ENCODE data around the gene F7. TPM values are rescaled to one million over a fixed set of nuclear protein-coding genes. Genes with fewer than 3 reads are reported as not detected.

F7 gene
- total and polyA plus RNA-seq, 2 donors (not counting 1 experiment from before 2014, with no cell fraction given) = not detected

DNA sequence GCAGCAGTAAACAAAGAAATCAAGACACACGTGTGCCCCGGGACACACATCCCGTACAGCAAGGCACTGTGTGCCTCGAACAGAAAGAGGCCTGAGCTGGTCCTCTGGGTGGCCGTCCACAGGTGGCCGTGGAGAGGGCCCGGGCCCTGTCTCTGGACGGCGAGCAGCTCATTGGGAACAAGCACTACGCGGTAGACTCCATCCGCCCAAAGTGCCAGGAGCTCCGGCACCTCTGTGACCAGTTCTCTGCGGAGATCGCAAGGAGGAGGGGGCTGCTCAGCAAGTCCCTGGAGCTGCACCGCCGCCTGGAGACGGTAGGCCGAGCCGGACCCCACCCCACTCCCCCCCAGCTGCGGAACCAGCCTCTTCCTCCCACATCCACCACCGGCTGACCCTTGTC lies 30.7 kb upstream of the F7 start:
- H3K9ac ChIP-seq (ENCODE audit: insufficient read depth, low read length) = no peak overlapping the region
- no peaks in the 10 kb centered on the region for H3K9me3 ChIP-seq (ENCODE audit: control insufficient read depth, insufficient read depth, low read depth, low read length)
- H3K79me2 ChIP-seq (ENCODE audit: control insufficient read depth, insufficient read depth, low read length) = no peaks in the 10 kb centered on the region
- no peak overlapping the region for H3K27ac ChIP-seq (ENCODE audit: insufficient read depth, low read length)
- no peaks in the 10 kb centered on the region for H3K27me3 ChIP-seq (ENCODE audit: control insufficient read depth, insufficient read depth, low read length)
- no peak overlapping the region for H3K4me2 ChIP-seq (ENCODE audit: extremely low read depth, insufficient read depth, low read length)
- DNase-seq (ENCODE audit: low read depth in 2 of 2) = no peak
- H2AFZ ChIP-seq (ENCODE audit: low read length) = no peak overlapping the region
- H3K4me3 ChIP-seq (replicated peaks in 1 of 4; ENCODE audit: control extremely low read depth in 1 of 4, insufficient read depth in 1 of 4, low read depth in 3 of 4, low read length in 4 of 4) = no peak overlapping the region
- no peaks in the 10 kb centered on the region for H4K20me1 ChIP-seq (ENCODE audit: control insufficient read depth, extremely low read depth, insufficient read depth, low read length)
- TF ChIP-seq, protein P1, sequence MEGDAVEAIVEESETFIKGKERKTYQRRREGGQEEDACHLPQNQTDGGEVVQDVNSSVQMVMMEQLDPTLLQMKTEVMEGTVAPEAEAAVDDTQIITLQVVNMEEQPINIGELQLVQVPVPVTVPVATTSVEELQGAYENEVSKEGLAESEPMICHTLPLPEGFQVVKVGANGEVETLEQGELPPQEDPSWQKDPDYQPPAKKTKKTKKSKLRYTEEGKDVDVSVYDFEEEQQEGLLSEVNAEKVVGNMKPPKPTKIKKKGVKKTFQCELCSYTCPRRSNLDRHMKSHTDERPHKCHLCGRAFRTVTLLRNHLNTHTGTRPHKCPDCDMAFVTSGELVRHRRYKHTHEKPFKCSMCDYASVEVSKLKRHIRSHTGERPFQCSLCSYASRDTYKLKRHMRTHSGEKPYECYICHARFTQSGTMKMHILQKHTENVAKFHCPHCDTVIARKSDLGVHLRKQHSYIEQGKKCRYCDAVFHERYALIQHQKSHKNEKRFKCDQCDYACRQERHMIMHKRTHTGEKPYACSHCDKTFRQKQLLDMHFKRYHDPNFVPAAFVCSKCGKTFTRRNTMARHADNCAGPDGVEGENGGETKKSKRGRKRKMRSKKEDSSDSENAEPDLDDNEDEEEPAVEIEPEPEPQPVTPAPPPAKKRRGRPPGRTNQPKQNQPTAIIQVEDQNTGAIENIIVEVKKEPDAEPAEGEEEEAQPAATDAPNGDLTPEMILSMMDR (conservative IDR thresholded peaks at IDR 0.05 in 1 of 2, IDR thresholded peaks at IDR 0.05 in 1 of 2; ENCODE audit: low read depth in 1 of 2, low read length in 2 of 2) = no peak
- no peak for TF ChIP-seq EZH2 (IDR thresholded peaks at IDR 0.05; ENCODE audit: low read length, missing control alignments)
- H3K36me3 ChIP-seq (ENCODE audit: control insufficient read depth, insufficient read depth, low read length) = no peaks in the 10 kb centered on the region
- no peaks in the 10 kb centered on the region for H3K4me1 ChIP-seq (ENCODE audit: control insufficient read depth, extremely low read depth, insufficient read depth, low read length)

DNA sequence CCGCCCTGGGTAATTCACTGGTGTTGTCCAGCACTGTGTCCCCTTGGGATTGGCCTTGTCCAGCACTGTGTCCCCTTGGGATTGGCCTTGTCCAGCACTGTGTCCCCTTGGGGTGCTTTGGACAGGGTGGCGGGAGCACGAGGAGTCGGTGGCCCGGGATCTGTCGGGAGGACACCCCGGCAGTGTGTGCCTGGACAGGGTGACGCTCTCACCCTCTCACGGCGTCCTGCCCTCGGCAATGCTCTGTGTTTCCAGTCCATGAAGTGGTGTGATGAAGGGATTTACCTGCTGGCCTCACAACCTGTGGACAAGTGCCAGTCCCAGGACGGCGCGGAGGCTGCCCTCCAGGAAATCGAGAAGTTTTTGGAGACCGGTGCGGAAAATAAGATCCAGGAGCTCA lies 29.9 kb upstream of the F7 start:
- no peak overlapping the region for H3K4me2 ChIP-seq (ENCODE audit: extremely low read depth, insufficient read depth, low read length)
- no peak overlapping the region for H3K27ac ChIP-seq (ENCODE audit: insufficient read depth, low read length)
- H3K79me2 ChIP-seq (ENCODE audit: control insufficient read depth, insufficient read depth, low read length) = no peaks in the 10 kb centered on the region
- H3K36me3 ChIP-seq (ENCODE audit: control insufficient read depth, insufficient read depth, low read length) = no peaks in the 10 kb centered on the region
- no peak overlapping the region for H3K9ac ChIP-seq (ENCODE audit: insufficient read depth, low read length)
- no peaks in the 10 kb centered on the region for H3K9me3 ChIP-seq (ENCODE audit: control insufficient read depth, insufficient read depth, low read depth, low read length)
- TF ChIP-seq, protein P1 (conservative IDR thresholded peaks at IDR 0.05 in 1 of 2, IDR thresholded peaks at IDR 0.05 in 1 of 2; ENCODE audit: low read depth in 1 of 2, low read length in 2 of 2) = no peak
- no peak for TF ChIP-seq EZH2 (IDR thresholded peaks at IDR 0.05; ENCODE audit: low read length, missing control alignments)
- H3K27me3 ChIP-seq (ENCODE audit: control insufficient read depth, insufficient read depth, low read length) = no peaks in the 10 kb centered on the region
- H3K4me1 ChIP-seq (ENCODE audit: control insufficient read depth, extremely low read depth, insufficient read depth, low read length) = no peaks in the 10 kb centered on the region
- H4K20me1 ChIP-seq (ENCODE audit: control insufficient read depth, extremely low read depth, insufficient read depth, low read length) = no peaks in the 10 kb centered on the region
- H2AFZ ChIP-seq (ENCODE audit: low read length) = no peak overlapping the region
- no peak for DNase-seq (ENCODE audit: low read depth in 2 of 2)
- no peak overlapping the region for H3K4me3 ChIP-seq (replicated peaks in 1 of 4; ENCODE audit: control extremely low read depth in 1 of 4, insufficient read depth in 1 of 4, low read depth in 3 of 4, low read length in 4 of 4)

DNA sequence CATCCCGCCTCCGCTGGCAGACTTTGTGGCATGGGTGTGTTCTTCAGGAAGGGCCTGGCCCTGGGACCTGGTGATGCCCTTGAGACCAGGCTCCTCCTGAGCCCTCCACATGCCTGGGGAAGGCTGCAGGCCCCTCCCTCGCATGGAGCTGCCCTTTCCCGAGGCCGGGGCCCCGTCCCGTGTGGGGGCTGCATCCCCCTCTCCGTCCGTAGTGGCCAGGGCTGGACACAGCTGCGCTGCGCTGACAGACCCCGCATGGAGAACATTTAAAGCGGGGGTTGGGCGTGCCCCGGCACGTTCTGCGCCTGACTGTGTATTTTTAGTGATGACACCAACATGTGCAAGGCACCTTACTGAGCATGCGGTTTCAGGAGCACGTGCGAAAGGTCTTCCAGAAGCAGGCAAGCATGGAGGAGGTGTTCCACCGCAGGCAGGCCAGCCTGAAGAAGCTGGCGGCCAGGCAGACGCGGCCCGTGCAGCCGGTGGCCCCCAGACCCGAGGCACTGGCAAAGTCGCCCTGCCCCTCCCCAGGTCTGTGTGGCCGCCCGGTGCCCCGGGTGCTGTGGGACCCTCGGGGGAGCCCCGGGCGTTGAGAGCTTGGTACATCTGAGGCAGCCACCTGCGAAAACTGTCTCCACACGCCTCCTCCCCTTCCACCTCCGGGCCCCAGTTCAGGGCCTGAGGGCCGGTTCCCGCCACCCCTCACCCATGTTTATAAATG lies 28.8 kb upstream of the F7 start:
- no peaks in the 10 kb centered on the region for H4K20me1 ChIP-seq (ENCODE audit: control insufficient read depth, extremely low read depth, insufficient read depth, low read length)
- H3K79me2 ChIP-seq (ENCODE audit: control insufficient read depth, insufficient read depth, low read length) = no peaks in the 10 kb centered on the region
- no peak overlapping the region for H3K4me2 ChIP-seq (ENCODE audit: extremely low read depth, insufficient read depth, low read length)
- no peak overlapping the region for H3K9ac ChIP-seq (ENCODE audit: insufficient read depth, low read length)
- no peak overlapping the region for H3K27ac ChIP-seq (ENCODE audit: insufficient read depth, low read length)
- DNase-seq (ENCODE audit: low read depth in 2 of 2) = no peak
- no peak overlapping the region for H2AFZ ChIP-seq (ENCODE audit: low read length)
- H3K36me3 ChIP-seq (ENCODE audit: control insufficient read depth, insufficient read depth, low read length) = no peaks in the 10 kb centered on the region
- H3K4me3 ChIP-seq (replicated peaks in 1 of 4; ENCODE audit: control extremely low read depth in 1 of 4, insufficient read depth in 1 of 4, low read depth in 3 of 4, low read length in 4 of 4) = no peak overlapping the region
- H3K9me3 ChIP-seq (ENCODE audit: control insufficient read depth, insufficient read depth, low read depth, low read length) = no peaks in the 10 kb centered on the region
- H3K4me1 ChIP-seq (ENCODE audit: control insufficient read depth, extremely low read depth, insufficient read depth, low read length) = no peaks in the 10 kb centered on the region
- H3K27me3 ChIP-seq (ENCODE audit: control insufficient read depth, insufficient read depth, low read length) = no peaks in the 10 kb centered on the region
- no peak for TF ChIP-seq EZH2 (IDR thresholded peaks at IDR 0.05; ENCODE audit: low read length, missing control alignments)
- TF ChIP-seq, protein P1 (conservative IDR thresholded peaks at IDR 0.05 in 1 of 2, IDR thresholded peaks at IDR 0.05 in 1 of 2; ENCODE audit: low read depth in 1 of 2, low read length in 2 of 2) = no peak

Data from fibroblast of lung (primary cell).